Measurements from ENCODE around the gene ETV5.

Gene ETV5

GRCh38 chr3:186079925-186080324, 29.0 kb downstream of the ETV5 start:
- no peak for DNase-seq (ENCODE audit: low read depth)
- TF ChIP-seq CTCF (conservative IDR thresholded peaks at IDR 0.05; ENCODE audit: low read depth, low read length) = no peak
- no peak overlapping the region for H3K4me3 ChIP-seq (ENCODE audit: low read length)

GRCh38 chr3:186077466-186077865, 31.4 kb downstream of the ETV5 start:
- no peak for DNase-seq (ENCODE audit: low read depth)
- no peak for TF ChIP-seq CTCF (conservative IDR thresholded peaks at IDR 0.05; ENCODE audit: low read depth, low read length)
- H3K4me3 ChIP-seq (ENCODE audit: low read length) = no peak overlapping the region

- H3K4me3 ChIP-seq (ENCODE audit: low read length) = no peak overlapping the region
- no peak for TF ChIP-seq CTCF (conservative IDR thresholded peaks at IDR 0.05; ENCODE audit: low read depth, low read length)
- DNase-seq (ENCODE audit: low read depth) = no peak
Observed at GRCh38 chr3:186075931-186076567, 32.8 kb downstream of the ETV5 start.

- no peak overlapping the region for H3K4me3 ChIP-seq (ENCODE audit: low read length)
- no peak for DNase-seq (ENCODE audit: low read depth)
- no peak for TF ChIP-seq CTCF (conservative IDR thresholded peaks at IDR 0.05; ENCODE audit: low read depth, low read length)
Observed at GRCh38 chr3:186075489-186075888, 33.4 kb downstream of the ETV5 start.

GRCh38 chr3:186073641-186074040, 35.2 kb downstream of the ETV5 start:
- no peak for TF ChIP-seq CTCF (conservative IDR thresholded peaks at IDR 0.05; ENCODE audit: low read depth, low read length)
- H3K4me3 ChIP-seq (ENCODE audit: low read length) = no peak overlapping the region
- no peak for DNase-seq (ENCODE audit: low read depth)

GRCh38 chr3:186070996-186071395, 37.9 kb downstream of the ETV5 start:
- no peak overlapping the region for H3K4me3 ChIP-seq (ENCODE audit: low read length)
- DNase-seq (ENCODE audit: low read depth) = no peak
- TF ChIP-seq CTCF (conservative IDR thresholded peaks at IDR 0.05; ENCODE audit: low read depth, low read length) = no peak

- DNase-seq (ENCODE audit: low read depth) = no peak
- no peak overlapping the region for H3K4me3 ChIP-seq (ENCODE audit: low read length)
- no peak for TF ChIP-seq CTCF (conservative IDR thresholded peaks at IDR 0.05; ENCODE audit: low read depth, low read length)
Observed at GRCh38 chr3:186070550-186070949, 38.3 kb downstream of the ETV5 start.

Data from retinal pigment epithelial cell (primary cell).